B cell (primary cell): ENCODE data around the gene SYT14. TPM values are rescaled to one million over a fixed set of nuclear protein-coding genes. Genes with fewer than 3 reads are reported as not detected.
"Not testable (repeated sequence)": the region's sequence is repeated elsewhere in the genome, so short reads cannot be mapped to it uniquely, and the experiment has no call there.

Source experiments
- ATAC-seq: fragments of 200-7000 bp; cut with Tn5 transposase; one replicate; pipeline ENCODE4 v1.10.0; 2021; ENCODE audit warnings: low read depth, mild to moderate bottlenecking, moderate number of reproducible peaks, moderate library complexity
- CTCF ChIA-PET: fragments of 350-600 bp; sonication (Branson Sonifier 250); formaldehyde crosslinking; loops from one replicate; lab custom pipeline; 2021; ENCODE audit warnings: antibody characterized with exemption, inconsistent platforms; lab: Charles Lee
- POLR2A ChIA-PET: fragments of 350-600 bp; sonication (Branson Sonifier 250); formaldehyde crosslinking; loops from one replicate; lab custom pipeline; 2021; ENCODE audit warnings: antibody characterized with exemption; lab: Charles Lee
- DNase-seq: peaks from one replicate; pipeline ENCODE4 v3.0.0; 2013
- H2AFZ ChIP-seq: 2 replicates; pipeline ENCODE4 v1.6.1; 2012; ENCODE audit warnings: mild to moderate bottlenecking, low read depth, low read length; ENCODE audit not compliant: insufficient read depth, poor library complexity, severe bottlenecking
- H3K27ac ChIP-seq, 2 donors: 1 replicate in 1 of 2; 2 replicates in 1 of 2; pipeline ENCODE4 v1.5.1; 2012 to 2013; ENCODE audit warnings: low read length in 2 of 2, mild to moderate bottlenecking in 2 of 2, moderate library complexity in 1 of 2
- H3K27me3 ChIP-seq, 4 experiments: fragments of 200-600 bp in 1 of 4; sonication (generic) in 1 of 4; replicated peaks in 1 of 4; 1 replicate in 2 of 4; 2 replicates in 2 of 4; pipeline versions ENCODE4 v1.6.1 to v1.7.0; 2013 to 2016; ENCODE audit warnings: low read length in 3 of 4, mild to moderate bottlenecking in 2 of 4, mixed read lengths in 1 of 4, moderate library complexity in 1 of 4; ENCODE audit not compliant: insufficient read depth in 4 of 4, control insufficient read depth in 3 of 4; ENCODE audit errors: control extremely low read depth in 1 of 4
- H3K36me3 ChIP-seq, 2 experiments: replicated peaks in 1 of 2; 1 replicate in 1 of 2; 2 replicates in 1 of 2; pipeline versions ENCODE4 v1.6.1 to v1.7.1; 2013; ENCODE audit warnings: low read length in 1 of 2; ENCODE audit not compliant: insufficient read depth in 2 of 2, control insufficient read depth in 1 of 2; ENCODE audit errors: control extremely low read depth in 1 of 2, extremely low read depth in 1 of 2
- H3K4me1 ChIP-seq, 2 donors: fragments of 200-600 bp in 1 of 2; sonication (generic) in 1 of 2; 1 replicate in 1 of 2; 2 replicates in 1 of 2; pipeline versions ENCODE4 v1.5.1 to v1.6.1; 2013 to 2017; ENCODE audit warnings: low read length in 2 of 2; ENCODE audit not compliant: control insufficient read depth in 2 of 2, insufficient read depth in 2 of 2
- H3K4me2 ChIP-seq: replicated peaks from 2 replicates; pipeline ENCODE3; 2012; ENCODE audit warnings: mild to moderate bottlenecking, low read depth, low read length; ENCODE audit not compliant: poor library complexity, severe bottlenecking
- H3K4me3 ChIP-seq, 5 experiments: fragments of 200-600 bp in 1 of 5; sonication (generic) in 1 of 5; 1 replicate in 3 of 5; 2 replicates in 2 of 5; pipeline versions ENCODE4 v1.5.1 to v1.7.0; 2011 to 2016; ENCODE audit warnings: low read length in 4 of 5, mild to moderate bottlenecking in 4 of 5, low read depth in 2 of 5, control low read depth in 1 of 5, moderate library complexity in 1 of 5; ENCODE audit not compliant: insufficient read depth in 1 of 5; ENCODE audit errors: control extremely low read depth in 1 of 5, extremely low read depth in 1 of 5
- H3K79me2 ChIP-seq: fragments of 200-600 bp; sonication (generic); one replicate; pipeline ENCODE4 v1.6.0; 2016; ENCODE audit warnings: low read length; ENCODE audit not compliant: control insufficient read depth, insufficient read depth
- H3K9ac ChIP-seq: fragments of 200-600 bp; sonication (generic); 2 replicates; pipeline ENCODE4 v1.6.1; 2017; ENCODE audit warnings: mild to moderate bottlenecking, low read length, moderate library complexity
- H3K9me3 ChIP-seq, 3 donors: one replicate each; pipeline versions ENCODE4 v1.6.1 to v1.7.1; 2013; ENCODE audit warnings: low read length in 2 of 3; ENCODE audit not compliant: control insufficient read depth in 2 of 3, insufficient read depth in 1 of 3; ENCODE audit errors: control extremely low read depth in 1 of 3
- H4K20me1 ChIP-seq: 2 replicates; pipeline ENCODE4 v1.6.0; 2012; ENCODE audit warnings: mild to moderate bottlenecking, low read length; ENCODE audit not compliant: insufficient read depth, control insufficient read depth, poor library complexity, severe bottlenecking
- H3K27ac Mint-ChIP-seq: one replicate; pipeline ENCODE4 v1.8.0; 2021; ENCODE audit warnings: mixed read lengths
- H3K27me3 Mint-ChIP-seq: one replicate; pipeline ENCODE4 v1.8.0; 2021; ENCODE audit warnings: mixed read lengths
- H3K4me1 Mint-ChIP-seq: one replicate; pipeline ENCODE4 v1.8.0; 2021; ENCODE audit warnings: mixed read lengths
- H3K4me3 Mint-ChIP-seq: one replicate; pipeline ENCODE4 v1.8.0; 2021; ENCODE audit warnings: mixed read lengths
- H3K9me3 Mint-ChIP-seq: one replicate; pipeline ENCODE4 v1.8.0; 2022; ENCODE audit warnings: mixed read lengths; ENCODE audit not compliant: insufficient read depth
- CTCF ChIP-seq: fragments of 200-600 bp; IDR thresholded peaks from one replicate; pipeline ENCODE4 v1.8.0; 2022; ENCODE audit warnings: antibody characterized with exemption, mild to moderate bottlenecking
- EZH2 ChIP-seq: IDR thresholded peaks from 2 replicates; pipeline ENCODE4 v1.6.1; 2012; ENCODE audit warnings: borderline replicate concordance, low read depth, mild to moderate bottlenecking, moderate library complexity, low read length; ENCODE audit not compliant: insufficient read depth, poor library complexity, severe bottlenecking
- WGBS: methylation state at CpG from one replicate; pipeline ENCODE4 v1.1.5; 2013; ENCODE audit warnings: missing lambda C conversion rate; ENCODE audit not compliant: insufficient coverage; 5-methylcytosine and 5-hydroxymethylcytosine counted together
- intact Hi-C: fragments of 100-400 bp; cut with micrococcal nuclease; formaldehyde crosslinking; loops from one replicate; pipeline ENCODE4 v1.10.0; 2022
- polyA plus RNA-seq: library from polyadenylated mRNA; depleted of rRNA; stranded (reverse); fragments of >200 nt; gene quantifications from 2 replicates; pipeline ENCODE4 v1.2.3, GENCODE V29; 2012
- total RNA-seq, 2 donors: library from RNA; stranded (reverse); fragments of 120-200 nt in 1 of 2; gene quantifications; 1 replicate in 1 of 2; 2 replicates in 1 of 2; pipeline versions ENCODE4 v1.2.3 to v1.2.4, GENCODE V29; 2013 to 2022

Gene SYT14
- total and polyA plus RNA-seq, 2 donors (not counting 1 experiment from before 2014, with no cell fraction given) = not detected

- CTCF ChIA-PET = no interaction called here
- POLR2A ChIA-PET = no interaction called here
- TF ChIP-seq CTCF = no peak
- TF ChIP-seq EZH2 = no peak
- Histone ChIP-seq H3K79me2 (no peaks in the 10 kb centered on the region), H3K4me3 (no peak overlapping the region), H3K9ac (no peak overlapping the region), H2AFZ (no peak overlapping the region), H4K20me1 (no peaks in the 10 kb centered on the region), H3K27me3 (peaks cover 0 to 6% (median 0%) of the 10 kb centered on the region in 4 experiments), H3K36me3 (no peaks in the 10 kb centered on the region), H3K9me3 (peaks cover 0 to 3% (median 0%) of the 10 kb centered on the region in 3 donors), H3K4me2 (no peak overlapping the region), H3K27ac (no peak overlapping the region), H3K4me1 (no peaks in the 10 kb centered on the region)
- intact Hi-C loops = no loop called here
- no peak overlapping the region for H3K27ac Mint-ChIP-seq
- no peak for DNase-seq
- peaks cover 2% of the 10 kb centered on the region for H3K27me3 Mint-ChIP-seq
- no peaks in the 10 kb centered on the region for H3K9me3 Mint-ChIP-seq
- no peak overlapping the region for H3K4me3 Mint-ChIP-seq
- ATAC-seq = no peak
- H3K4me1 Mint-ChIP-seq = no peaks in the 10 kb centered on the region
- 98% methylated on average over 6 of the region's 9 CpGs for WGBS
Observed at GRCh38 chr1:209965996-209966395, 28.0 kb downstream of the SYT14 start.

GRCh38 chr1:209978721-209979120 lies 40.7 kb downstream of the SYT14 start:
- H3K9me3 ChIP-seq, H3K4me3 ChIP-seq, DNase-seq, POLR2A ChIA-PET, H3K4me1 Mint-ChIP-seq, H3K27ac ChIP-seq, H4K20me1 ChIP-seq, H3K4me2 ChIP-seq, intact Hi-C loops, H3K36me3 ChIP-seq, H3K4me1 ChIP-seq, H3K9me3 Mint-ChIP-seq, H3K4me3 Mint-ChIP-seq, ATAC-seq, H3K27ac Mint-ChIP-seq, H3K9ac ChIP-seq, H3K79me2 ChIP-seq, H2AFZ ChIP-seq, CTCF ChIA-PET, H3K27me3 ChIP-seq: not testable (repeated sequence)
- 89% methylated on average over 11 of the region's 14 CpGs for WGBS
- H3K27me3 Mint-ChIP-seq = peaks cover 13% of the 10 kb centered on the region
